GM19025 (cell line): Measurements from ENCODE around the gene ADAMTS14.

Experiments used
- ATAC-seq: cut with Tn5 transposase; IDR thresholded peaks from one replicate; pipeline ENCODE4 v1.9.1; 2021; ENCODE audit warnings: mild to moderate bottlenecking, low read depth, moderate library complexity; ENCODE audit not compliant: unreplicated experiment

ADAMTS14 gene

DNA sequence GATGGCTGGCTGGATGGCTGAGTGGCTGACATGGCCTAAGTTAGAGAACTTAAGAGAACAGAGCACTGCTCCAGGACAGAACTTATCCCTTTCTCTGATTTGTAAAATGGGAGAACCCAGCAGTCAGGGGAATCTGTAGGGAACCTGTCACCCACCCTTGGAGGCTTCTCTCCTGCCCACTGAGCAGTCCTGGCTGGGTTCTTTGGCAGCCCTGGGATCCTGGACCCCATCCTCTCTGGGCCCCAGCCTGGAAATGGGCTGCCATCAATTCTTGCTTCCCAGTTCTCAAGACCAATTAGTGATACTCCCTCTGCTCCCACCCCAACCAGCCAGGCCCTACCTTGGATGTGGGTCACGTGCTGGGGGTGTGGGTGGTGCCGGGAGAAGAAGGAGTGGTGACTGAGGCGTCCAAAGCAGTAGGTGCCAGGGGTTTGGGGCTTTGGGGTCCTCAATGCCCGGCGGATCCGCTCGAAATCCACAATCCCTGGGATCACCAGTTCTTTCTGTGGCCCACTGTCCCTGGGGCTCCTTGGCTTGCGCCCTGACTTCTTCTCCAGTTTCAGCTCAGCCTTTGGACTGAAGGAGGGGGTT lies 109.2 kb downstream of the ADAMTS14 start:
- ATAC-seq = no peak

DNA sequence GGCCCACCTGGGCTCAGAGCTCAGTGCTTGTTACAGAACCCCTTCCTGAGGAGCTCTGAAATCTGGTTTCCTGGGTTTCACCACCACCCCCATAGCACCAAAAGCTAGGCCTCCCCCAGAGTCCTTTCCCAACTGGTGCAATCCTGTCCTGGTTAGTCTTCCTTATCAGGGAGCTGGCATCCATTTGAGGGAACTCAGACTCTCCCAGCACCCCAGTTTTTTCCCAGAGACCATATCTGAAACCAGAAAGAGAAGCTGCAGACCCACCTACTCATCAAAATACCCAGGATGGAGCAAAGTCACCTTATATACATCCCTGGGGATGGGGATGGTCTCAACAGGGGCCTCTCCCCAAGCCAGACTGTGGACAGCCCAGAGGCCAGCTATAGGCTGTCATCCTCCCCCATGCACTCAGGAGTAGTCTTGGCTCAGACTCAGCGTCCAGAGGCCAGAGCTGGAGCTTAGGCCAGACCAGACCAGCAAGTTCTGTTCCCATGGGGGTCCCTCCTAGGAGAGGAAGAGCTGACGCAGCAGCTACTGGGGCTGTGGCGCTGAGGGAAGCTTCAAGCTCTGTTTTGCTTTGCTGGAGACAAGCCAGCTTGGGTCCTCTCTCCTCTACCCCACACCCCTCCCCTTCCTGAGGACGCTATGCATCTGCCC lies 109.9 kb downstream of the ADAMTS14 start:
- ATAC-seq = no peak

GRCh38 chr10:70782746-70783680 lies 110.7 kb downstream of the ADAMTS14 start:
- no peak for ATAC-seq

GRCh38 chr10:70784016-70784415 lies 111.7 kb downstream of the ADAMTS14 start:
- no peak for ATAC-seq

DNA sequence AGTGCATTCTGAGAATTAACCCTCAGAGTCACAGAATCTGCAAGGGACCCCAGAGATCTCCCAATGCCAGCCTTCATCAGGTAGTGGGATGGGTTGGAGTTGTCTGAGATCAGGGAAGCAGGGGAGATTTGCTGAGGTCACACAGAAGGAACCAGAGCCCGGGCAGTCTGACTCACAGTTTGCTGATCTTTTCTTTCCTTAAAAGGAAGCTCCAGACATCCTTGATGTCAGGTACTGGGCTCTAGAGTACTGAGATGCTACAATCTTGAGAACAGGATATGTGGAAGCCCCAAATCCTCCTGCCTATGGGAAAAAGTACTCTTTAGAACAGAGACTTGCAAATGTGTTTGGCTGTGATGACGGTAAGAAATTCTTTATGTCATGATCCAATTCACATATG lies 112.2 kb downstream of the ADAMTS14 start:
- ATAC-seq = no peak

DNA sequence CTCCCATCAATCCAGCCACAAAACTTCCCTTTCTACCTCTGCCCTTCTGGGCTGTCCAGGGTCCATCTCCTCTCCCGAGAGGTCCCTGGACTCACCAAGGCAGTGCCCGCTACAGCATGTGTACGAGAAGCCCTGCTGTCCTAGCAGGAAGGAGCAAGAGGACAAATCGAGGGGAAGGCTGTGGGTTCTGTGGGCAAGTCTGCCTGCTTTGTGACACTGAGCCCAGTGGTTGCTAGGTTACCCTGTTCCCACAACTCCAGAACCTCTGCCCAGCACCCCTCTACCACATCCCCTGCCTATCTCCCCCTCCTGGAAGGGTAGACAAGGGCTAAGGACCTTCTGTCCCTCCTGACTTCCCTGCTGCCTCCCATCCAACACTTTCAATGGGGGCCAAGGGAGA lies 112.9 kb downstream of the ADAMTS14 start, which contains the start of gene TBATA:
TBATA (minus strand) TSS at position 188 of the 400 bp plus-strand sequence. CDS start 1,998 bp downstream, outside the sequence.
- ATAC-seq = no peak

DNA sequence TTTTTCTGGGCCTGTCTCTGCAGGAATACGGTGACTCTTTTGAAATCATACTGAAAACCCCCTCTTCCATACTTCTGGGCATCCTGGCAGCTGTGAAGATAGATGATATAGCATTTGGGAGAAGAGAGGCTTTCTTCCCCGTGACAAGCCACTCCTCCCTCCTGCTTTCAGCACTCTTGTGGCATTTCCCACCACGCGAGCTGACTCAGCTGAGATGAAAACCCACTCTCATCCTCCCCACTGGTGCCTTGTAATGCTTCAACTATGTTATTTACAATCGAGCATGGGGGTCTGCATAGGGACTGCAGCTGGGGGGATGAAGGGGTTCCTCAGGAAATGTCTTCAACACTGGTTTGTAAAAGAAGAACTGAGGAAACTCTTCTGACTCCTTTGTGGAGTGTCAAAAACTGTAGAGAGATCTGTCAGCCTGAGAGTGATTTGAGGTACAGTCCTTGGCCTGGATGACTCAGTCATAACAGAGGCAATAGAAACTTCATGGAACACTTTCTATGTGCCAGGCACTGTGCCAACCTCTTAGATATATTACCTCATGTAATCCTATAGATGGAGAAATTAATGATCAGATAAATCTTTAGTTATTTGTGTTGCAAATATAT lies 114.6 kb downstream of the ADAMTS14 start:
- no peak for ATAC-seq

- ATAC-seq = no peak
These were observed 119.2 kb downstream of the ADAMTS14 start for GRCh38 chr10:70791386-70792039.

DNA sequence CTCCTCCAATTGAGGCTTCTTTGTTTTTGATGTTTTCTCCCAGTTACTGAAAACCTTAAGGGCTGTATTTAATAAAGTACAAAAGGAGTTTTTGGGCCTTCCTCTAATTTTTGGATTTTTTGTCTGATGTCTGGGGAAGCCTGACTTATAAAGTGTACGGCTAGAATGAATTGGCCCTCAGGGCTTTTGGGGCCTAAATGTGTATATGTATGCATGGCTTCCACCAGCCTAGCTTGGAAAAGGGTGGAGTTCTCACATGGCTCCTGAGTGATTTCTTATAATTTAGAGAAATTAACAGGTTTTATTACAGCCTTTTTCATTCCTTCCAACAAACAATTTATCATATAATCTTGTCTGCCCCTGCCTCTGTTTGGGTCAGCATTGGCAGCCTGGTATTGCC lies 123.3 kb downstream of the ADAMTS14 start:
- no peak for ATAC-seq

- no peak for ATAC-seq
These were observed 125.5 kb downstream of the ADAMTS14 start for GRCh38 chr10:70797840-70798239.

- ATAC-seq = no peak
These were observed 126.8 kb downstream of the ADAMTS14 start for GRCh38 chr10:70799124-70799523.

DNA sequence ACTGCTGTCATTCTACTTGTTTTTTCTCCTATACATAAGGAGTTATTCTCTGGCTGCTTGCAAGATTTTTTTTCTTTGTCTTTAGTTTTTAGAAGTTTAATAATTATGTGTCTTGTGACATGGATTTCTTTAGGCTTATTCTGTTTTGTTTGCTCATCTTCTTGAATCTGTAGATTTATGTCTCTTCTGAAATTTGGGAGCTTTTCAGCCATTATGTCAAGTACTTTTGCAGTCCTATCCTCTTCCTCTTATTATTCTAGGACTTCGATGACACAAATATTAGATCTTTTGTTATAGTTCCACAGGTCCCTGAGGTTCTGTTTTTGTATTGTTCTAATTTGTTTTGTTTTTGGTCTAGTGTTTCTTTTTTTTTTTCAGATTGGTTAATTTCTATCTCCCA lies 129.5 kb downstream of the ADAMTS14 start:
- no peak for ATAC-seq

- ATAC-seq = no peak
These were observed 131.6 kb downstream of the ADAMTS14 start for GRCh38 chr10:70803775-70804420.

DNA sequence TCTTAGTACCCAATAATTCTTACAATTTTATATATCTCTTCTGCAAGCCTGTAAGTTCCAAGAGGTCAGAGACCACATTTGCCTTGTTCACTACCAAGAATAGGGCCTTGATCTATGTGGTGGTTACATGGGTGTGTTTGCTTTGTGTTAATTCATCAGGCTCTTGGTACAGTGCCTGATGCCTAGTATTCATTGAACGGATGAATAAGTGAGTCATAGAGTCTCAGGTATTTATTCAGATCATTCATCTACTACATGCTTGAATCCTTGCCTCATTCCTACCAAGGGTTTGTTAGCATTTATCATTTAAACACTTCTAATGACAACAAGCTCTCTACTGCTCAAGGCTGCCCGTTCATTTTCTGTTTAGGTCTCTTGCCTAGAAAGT lies 132.1 kb downstream of the ADAMTS14 start:
- no peak for ATAC-seq

- ATAC-seq = no peak
These were observed 133.4 kb downstream of the ADAMTS14 start for GRCh38 chr10:70805619-70806215.

DNA sequence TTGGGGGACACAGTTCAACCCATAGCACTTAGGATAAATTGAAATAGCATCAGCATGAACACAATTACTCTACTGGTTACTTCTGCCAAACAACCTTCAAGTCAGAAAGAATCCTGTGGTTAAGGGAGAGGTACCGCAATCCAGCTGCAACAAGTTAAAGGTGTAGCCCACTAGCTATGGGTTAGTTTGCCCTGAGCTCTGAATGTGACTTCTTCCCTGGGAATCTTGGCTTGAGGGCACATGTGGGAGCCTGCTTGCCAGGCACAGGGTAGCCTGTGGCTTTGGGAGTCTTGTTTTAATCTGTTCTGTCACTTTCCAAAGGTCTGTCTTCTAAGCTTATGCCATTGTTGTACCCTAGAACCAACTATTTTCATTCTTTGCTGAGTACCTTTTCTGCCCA lies 134.5 kb downstream of the ADAMTS14 start:
- ATAC-seq = no peak

- no peak for ATAC-seq
These were observed 135.2 kb downstream of the ADAMTS14 start for GRCh38 chr10:70807556-70807955.

DNA sequence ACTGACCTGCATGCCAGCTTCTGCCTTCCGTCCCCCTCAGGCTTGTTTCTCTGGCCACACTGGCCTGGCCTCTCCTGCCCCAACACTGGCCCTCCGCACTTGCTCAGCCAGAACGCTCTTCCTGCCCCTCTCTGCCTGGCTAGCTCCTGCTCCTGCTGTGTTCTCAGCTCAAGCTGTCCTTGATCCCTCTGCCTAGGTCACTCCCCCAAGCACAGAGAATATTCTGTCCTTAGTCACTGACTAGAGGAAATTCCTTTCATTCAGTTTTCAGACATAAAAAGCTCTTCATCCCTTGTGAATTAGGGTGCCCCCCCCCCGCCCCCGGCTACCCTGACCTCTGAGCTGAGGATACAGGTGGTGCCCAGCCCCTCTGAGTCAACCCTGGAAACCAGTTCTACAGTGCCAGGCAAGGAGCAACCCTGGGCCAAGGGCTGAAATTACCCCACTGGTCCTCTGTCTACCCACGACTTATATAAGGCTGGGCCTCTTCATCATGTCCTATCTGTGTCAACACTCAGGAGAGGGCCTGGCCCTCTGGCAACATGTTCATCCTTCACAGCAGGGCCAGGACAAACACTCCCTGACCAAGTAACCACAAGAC lies 136.8 kb downstream of the ADAMTS14 start:
- ATAC-seq = no peak

GRCh38 chr10:70809726-70810125 lies 137.4 kb downstream of the ADAMTS14 start:
- no peak for ATAC-seq
